ENCODE results near the gene GDPD5.

GDPD5 gene

GRCh38 chr11:75469785-75470405 lies 55.8 kb downstream of the GDPD5 start:
- DNase-seq = no peak

GRCh38 chr11:75468534-75469340 lies 57.0 kb downstream of the GDPD5 start:
- no peak for DNase-seq

- no peak for DNase-seq
These were observed 57.9 kb downstream of the GDPD5 start for GRCh38 chr11:75467881-75468280.

GRCh38 chr11:75467311-75467710 lies 58.4 kb downstream of the GDPD5 start:
- no peak for DNase-seq

GRCh38 chr11:75465701-75466531 lies 59.8 kb downstream of the GDPD5 start:
- no peak for DNase-seq

GRCh38 chr11:75463106-75463774 lies 62.5 kb downstream of the GDPD5 start:
- no peak for DNase-seq

GRCh38 chr11:75462117-75462653 lies 63.6 kb downstream of the GDPD5 start:
- DNase-seq = no peak

- no peak for DNase-seq
These were observed 64.6 kb downstream of the GDPD5 start for GRCh38 chr11:75461151-75461550.

- DNase-seq = no peak
These were observed 69.1 kb downstream of the GDPD5 start for GRCh38 chr11:75456596-75457183.

GRCh38 chr11:75454987-75455386 lies 70.8 kb downstream of the GDPD5 start:
- DNase-seq = no peak

GRCh38 chr11:75453916-75454655 lies 71.7 kb downstream of the GDPD5 start:
- no peak for DNase-seq

- DNase-seq = no peak
These were observed 74.6 kb downstream of the GDPD5 start for GRCh38 chr11:75450826-75451821.

- DNase-seq = no peak
These were observed 75.5 kb downstream of the GDPD5 start for GRCh38 chr11:75450236-75450635.

- DNase-seq = no peak
These were observed 76.0 kb downstream of the GDPD5 start for GRCh38 chr11:75449776-75450175.

GRCh38 chr11:75449271-75449670 lies 76.5 kb downstream of the GDPD5 start:
- no peak for DNase-seq

- no peak for DNase-seq
These were observed 78.3 kb downstream of the GDPD5 start for GRCh38 chr11:75447415-75447814.

GRCh38 chr11:75445315-75445953 lies 80.3 kb downstream of the GDPD5 start:
- DNase-seq = peak; percentile 57

- DNase-seq = no peak
These were observed 82.7 kb downstream of the GDPD5 start for GRCh38 chr11:75443043-75443442.

- DNase-seq = no peak
These were observed 83.4 kb downstream of the GDPD5 start for GRCh38 chr11:75442161-75442885.

Data from CD4-positive, alpha-beta T cell treated with Interferon gamma for 1 hour (primary cell).